Retina (tissue), 1 donor: ENCODE measurements around the gene RNF175.

Source experiments
- DNase-seq: peaks from one replicate; pipeline ENCODE4 v3.0.0-alpha.2; 2016

Gene RNF175

GRCh38 chr4:153784166-153784699 is 24.4 kb upstream of the RNF175 start:
- no peak for DNase-seq

DNA sequence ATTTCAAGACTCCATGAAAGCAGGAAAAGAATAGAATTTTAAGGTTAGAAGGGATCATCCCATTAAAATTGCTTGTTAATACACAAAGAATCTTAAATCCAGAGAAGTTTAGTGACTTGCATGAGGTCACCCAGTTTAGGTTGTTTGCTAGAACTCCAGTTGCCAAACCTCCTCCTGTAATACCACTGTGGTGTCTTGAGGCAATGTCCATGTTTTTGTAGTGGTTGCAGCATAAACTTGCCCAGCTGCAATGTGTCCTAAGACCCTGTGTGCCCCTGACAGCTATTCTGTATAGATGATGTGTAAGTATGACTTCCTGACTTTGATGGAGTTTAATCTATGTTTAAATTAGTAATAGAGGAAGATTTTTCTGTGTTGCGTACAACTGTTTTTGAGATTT is 22.8 kb upstream of the RNF175 start:
- DNase-seq: no peak

DNA sequence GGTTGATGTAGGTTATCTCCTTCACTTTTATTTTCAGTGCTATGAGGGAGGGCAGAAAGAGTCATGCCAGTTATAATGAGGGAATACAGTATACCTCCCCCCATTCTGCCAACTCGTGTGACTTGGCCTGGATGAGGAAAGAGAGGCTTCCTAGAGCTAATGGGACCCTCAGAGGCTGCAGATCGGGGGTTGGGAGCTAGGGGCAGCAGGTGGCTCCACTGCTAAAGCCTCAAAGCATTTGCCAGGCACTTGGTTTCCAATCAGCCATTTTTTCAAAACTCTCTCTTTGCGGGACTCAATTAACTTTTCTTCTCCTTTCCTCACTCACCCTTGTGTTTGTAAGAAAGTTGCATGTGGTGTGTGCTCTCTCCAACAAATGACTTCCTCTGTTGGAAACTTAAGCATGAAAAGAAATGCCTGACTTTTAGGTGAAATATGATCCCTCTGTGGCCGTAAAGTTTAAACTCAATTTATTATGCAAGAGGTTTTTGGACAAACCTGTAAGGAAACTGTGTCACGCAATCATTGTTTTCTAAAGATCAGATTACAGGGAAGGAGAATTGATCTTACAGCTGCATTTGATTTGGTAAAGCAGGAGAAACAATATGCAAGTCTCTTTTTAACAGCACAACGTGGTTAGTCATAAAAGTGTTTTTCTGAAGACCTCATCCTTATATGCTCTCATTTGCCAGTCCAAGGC is 22.0 kb upstream of the RNF175 start:
- DNase-seq: no peak

DNA sequence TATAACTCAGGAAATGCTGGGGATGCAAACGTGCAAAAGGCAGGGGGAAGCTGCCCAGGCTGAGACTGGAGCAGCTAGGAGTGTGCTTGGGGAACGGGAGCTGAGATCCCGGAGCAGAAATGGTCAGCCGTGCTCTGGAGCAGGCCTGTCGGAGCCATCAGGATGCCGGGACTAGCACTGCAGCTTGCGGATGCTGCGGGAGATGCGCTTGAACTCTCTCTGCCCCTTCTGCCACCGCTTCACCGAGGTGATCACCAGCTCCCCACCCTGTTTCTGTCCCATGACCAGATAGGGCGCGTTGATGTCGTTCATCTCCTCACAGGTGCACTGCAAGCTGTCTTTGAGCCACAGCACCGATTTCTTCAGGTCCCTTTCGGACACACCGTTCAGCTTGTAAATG is 21.5 kb upstream of the RNF175 start:
- DNase-seq: no peak

DNA sequence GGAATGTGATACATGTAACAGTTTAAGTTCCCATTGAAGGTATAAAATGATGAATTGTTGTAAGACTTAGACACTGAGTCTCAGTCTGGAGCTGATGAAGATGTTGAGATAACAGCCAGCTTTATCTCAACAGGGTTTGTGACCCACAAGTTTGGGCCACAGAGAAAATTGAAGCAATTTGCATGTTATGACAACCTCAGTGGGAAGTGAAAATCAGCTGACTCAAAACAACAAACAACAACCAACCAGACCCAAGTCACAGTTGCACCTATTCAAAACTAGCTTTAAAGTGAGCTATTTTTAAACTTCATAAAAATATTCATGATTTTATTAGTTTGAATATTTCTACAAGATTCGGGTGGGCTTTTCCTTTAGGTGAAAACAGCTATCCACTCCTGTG is 21.1 kb upstream of the RNF175 start:
- no peak for DNase-seq

- DNase-seq: no peak
Measured at GRCh38 chr4:153780221-153780620, 20.4 kb upstream of the RNF175 start.

DNA sequence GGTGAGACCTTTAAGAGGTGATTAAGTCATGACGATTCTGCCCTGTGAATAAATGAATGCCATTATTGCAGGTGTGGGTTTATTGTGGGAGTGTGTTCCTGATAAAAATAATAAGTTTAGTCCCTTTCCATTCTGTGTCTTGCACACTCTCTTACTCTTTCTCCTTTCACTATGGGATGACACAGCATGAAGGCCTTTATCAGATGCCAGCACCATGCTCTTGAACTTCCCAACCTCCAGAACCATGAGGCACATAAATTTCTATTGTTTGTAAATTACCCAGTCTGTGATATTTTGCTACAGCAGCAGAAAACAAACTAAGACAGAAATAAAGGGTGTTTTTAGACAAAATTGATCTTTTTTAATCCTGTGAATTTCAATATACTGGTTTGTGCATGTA is 18.6 kb upstream of the RNF175 start:
- DNase-seq: no peak

DNA sequence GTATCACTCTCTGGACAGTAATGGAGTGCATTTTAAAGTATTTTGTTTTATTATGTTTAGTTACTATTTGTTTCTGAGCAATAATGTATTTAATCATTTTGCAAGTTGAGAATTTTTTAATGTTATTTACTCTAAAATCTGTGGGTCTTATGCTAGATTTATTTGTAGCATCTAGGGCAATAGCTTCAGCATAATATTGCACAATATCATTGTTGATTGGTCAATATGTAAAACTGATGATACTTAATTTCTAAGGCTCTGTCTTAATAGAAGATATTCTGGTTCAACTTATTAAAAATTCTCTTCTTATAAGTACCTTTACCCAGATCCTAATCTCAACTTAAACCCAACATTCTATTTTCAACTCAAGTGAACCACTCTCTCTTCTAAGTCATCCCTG is 17.6 kb upstream of the RNF175 start:
- no peak for DNase-seq

DNA sequence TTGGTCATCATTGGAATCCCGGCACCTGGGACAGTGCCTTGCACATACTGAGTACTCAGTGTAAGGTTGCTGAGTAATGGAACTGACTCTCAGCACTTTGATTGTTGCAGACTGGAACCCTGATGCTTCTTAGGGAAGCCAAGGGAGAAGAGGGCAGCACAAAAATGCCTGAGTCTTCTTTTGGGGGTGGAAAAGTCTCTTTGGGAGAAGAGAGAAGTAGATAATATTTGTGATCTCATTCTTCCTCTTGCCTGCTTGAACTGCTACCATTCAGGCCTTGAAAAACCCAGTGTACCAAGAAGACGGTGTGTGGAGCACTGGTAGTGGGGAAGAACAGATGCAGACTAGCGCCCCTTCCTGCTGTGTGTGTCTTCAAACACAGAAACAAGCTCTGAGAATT is 16.8 kb upstream of the RNF175 start:
- no peak for DNase-seq

DNA sequence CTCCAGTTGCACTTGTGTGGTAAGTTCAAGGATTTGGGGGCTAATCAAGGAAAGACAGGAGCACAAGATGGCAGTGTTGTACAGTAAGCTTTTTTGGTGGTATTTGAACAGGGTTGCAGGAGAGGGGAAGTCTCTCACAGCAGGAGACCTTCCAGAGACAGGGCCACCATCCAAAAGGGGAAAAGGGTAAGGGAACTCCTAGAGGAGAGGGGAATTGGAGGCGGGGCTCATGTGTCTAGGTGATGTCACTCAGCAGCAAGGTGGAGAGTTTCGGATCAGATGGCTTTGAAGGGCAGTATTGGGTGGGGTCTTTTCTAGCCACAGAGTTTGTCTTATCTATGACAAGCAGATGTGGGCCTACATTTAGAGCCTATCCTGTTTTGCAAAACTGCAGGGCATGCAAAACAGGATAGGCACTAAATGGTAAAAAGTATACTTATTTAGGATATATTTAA is 13.4 kb upstream of the RNF175 start:
- DNase-seq: no peak

- DNase-seq: no peak
Measured at GRCh38 chr4:153771046-153771445, 11.2 kb upstream of the RNF175 start.

DNA sequence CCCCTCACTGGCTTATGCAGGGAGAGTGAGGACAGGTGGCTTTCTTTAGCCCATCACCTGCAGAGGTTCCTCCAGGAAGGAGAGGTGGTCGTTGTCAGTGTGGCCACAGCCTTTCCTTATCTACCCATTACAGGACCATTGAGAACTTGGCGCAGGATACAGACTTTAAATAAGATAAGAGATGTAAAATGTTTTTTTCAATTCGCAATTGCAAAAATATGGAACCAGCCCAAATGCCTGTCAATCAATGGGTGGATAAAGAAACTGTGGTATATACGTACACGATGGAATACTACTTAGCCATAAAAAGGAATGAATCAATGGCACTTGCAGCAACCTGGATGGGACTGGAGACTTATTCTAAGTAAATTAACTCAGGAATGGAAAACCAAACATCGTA is 6.9 kb upstream of the RNF175 start:
- DNase-seq: no peak

GRCh38 chr4:153765894-153766293 is 6.1 kb upstream of the RNF175 start:
- DNase-seq: no peak

DNA sequence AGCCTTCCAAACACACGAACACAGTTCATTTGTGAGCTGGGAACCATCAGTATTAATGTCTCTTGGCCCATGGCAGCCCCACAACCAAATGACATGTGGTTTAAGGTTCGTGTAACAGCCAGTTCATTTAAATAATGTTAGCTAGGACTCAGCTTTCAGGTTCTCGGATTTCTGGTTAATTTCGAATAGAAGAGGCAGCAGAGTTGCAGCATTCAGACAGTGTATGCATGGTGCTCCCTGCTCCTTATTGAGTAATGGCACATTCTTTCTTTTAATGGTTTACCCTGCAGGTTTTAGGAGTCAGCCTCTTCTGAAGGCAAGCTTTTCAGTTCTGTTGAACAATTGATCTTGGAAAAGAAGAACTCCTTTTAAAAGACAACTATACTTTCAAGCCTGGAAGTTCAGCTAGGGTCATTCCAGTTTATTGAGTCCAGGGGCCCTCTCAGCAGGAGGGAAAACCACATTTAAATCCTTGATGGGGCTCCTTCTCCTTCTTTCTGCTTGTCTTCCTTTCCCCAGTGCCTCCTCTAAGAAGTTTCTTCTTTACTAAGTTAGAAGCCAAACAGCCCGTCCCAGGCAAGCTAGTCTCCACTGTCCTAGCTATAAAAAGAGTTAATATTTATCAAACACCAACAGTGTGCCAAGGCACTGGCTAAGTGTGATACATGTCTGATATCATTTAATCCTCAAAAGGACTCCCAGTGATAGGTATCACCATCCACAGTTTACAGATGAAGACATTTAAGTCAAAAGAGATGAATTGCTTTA is 5.0 kb upstream of the RNF175 start:
- no peak for DNase-seq

- DNase-seq: no peak
Measured at GRCh38 chr4:153763404-153763803, 3.6 kb upstream of the RNF175 start.

GRCh38 chr4:153758688-153759406 is 977 bp downstream of the RNF175 start:
- DNase-seq: no peak

DNA sequence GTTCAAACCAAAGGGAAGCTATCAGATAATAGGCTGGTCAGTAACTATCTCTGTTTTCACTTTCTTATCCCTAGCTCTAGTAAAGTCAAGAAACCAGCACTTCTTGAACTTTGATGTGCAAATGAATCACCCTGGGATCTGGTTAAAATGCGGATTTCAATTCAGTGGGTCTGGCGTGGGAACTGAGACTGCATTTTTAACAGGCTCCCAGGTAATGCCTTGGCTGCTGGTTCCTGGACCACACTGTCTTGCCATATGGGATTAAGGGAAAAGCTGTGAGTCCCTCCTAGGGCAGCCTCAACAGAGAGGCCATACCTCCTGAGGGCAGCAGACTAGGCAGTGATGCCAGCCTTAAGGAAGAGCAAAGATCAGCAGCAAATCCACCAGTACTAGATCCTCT is 1.7 kb downstream of the RNF175 start:
- no peak for DNase-seq

- DNase-seq: no peak
Measured at GRCh38 chr4:153757407-153757806, 2.4 kb downstream of the RNF175 start.

DNA sequence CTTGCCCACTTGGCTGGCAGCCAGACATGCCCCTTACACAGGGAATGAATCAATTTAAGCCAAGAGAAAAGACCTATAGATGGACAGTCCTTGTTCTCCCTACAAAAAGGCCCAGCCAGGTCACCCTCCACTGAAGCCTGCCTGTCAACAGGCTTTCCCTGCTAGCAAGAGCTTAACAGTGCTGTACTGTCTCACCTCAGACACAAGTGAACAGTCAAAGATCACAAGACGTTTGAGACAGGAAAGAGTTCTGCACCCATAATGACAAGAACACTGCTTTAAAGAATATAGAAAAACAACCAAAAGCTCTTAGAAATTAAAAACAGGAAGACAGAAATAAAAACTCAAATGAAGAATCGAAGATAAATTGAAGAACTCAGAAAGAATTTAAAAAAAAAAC is 4.6 kb downstream of the RNF175 start:
- no peak for DNase-seq

GRCh38 chr4:153750197-153750817 is 9.5 kb downstream of the RNF175 start:
- peak; percentile 63 for DNase-seq

GRCh38 chr4:153748378-153748777 is 11.4 kb downstream of the RNF175 start:
- DNase-seq: no peak

DNA sequence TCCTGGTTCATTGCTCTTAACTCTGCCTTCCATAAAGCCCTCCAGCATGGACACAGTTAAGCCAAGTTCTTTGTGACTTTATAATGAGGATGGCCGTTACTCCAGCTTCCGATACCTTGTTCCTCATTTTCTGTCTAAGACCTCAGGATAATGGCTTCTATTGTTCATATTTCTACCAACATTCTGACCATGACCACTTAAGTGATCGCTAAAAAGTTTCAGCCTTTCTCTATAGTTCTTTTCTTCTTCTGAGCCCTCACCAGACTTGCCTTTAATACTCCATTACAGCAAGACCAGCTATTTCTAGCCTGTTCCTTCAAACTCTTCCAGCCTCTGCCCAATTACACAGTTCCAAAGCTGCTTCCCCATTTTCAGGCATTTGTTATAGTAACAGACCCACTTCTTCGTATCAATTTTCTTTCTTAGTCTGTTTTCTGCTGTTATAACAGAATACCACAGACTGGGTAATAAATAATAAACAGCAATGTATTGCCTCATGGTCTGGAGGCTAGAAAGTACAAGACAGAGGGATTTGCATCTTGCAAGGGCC is 12.3 kb downstream of the RNF175 start:
- DNase-seq: no peak

DNA sequence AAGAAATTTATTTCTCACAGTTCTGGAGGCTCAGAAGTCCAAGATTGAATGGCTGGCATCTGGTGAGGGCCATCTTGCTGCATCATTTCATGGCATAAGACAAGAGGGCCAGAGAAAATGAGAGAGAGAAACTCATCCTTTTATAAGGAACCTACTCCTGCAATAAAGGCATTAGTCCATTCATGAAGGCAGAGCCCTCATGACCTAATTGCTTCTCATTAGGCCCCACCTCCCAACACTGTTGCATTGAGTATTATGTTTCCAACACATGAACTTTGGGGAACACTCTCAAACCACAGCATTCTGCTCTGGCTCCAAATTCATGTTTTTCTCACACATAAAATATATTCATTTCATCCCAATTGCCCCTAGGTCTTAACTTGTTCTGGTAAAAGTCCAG is 14.2 kb downstream of the RNF175 start:
- DNase-seq: no peak
